ENCODE measurements around the gene NARF. TPM values are rescaled to one million over a fixed set of nuclear protein-coding genes. Genes with fewer than 3 reads are reported as not detected.

The NARF gene
- polyA plus RNA-seq, 2 of the 4 experiments (the other 2 are of a cell fraction): 51.2 to 89.6 TPM

DNA sequence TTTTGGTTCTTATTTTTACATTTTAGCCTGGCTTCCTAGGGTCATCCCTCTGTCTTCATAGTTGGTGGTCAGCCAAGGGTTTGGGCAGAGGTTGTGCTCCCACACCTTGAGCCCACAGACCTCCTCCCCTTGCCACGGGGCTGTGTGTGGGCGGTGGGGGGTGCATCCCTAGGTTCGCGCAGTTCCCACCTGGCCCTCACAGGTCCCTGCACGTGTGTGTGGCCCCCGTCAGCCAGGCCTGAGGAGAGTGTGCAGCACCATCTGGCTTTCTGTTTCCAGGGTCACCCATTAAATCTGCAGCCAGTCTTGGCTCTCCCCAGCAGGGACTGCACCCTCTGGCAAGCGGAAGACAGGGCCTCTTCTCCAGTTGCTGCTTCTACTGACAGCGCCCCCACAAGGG is 26.5 kb upstream of the NARF start:
- CTCF ChIA-PET: interaction anchor here (1.4 to 2.9 kb wide), 3 partner anchors 10 to 23 kb away, joined by 3 to 15 read pairs (median 4); no protein-coding TSS in a partner anchor
- TF ChIP-seq HDAC2 (IDR thresholded peaks at IDR 0.05) (no peak), HEYL (CRISPR knock-in tag; IDR thresholded peaks at IDR 0.05) (no peak), RFX5 (IDR thresholded peaks at IDR 0.05) (no peak), JUN (IDR thresholded peaks at IDR 0.05) (no peak), RARB (CRISPR knock-in tag; IDR thresholded peaks at IDR 0.05) (no peak)

DNA sequence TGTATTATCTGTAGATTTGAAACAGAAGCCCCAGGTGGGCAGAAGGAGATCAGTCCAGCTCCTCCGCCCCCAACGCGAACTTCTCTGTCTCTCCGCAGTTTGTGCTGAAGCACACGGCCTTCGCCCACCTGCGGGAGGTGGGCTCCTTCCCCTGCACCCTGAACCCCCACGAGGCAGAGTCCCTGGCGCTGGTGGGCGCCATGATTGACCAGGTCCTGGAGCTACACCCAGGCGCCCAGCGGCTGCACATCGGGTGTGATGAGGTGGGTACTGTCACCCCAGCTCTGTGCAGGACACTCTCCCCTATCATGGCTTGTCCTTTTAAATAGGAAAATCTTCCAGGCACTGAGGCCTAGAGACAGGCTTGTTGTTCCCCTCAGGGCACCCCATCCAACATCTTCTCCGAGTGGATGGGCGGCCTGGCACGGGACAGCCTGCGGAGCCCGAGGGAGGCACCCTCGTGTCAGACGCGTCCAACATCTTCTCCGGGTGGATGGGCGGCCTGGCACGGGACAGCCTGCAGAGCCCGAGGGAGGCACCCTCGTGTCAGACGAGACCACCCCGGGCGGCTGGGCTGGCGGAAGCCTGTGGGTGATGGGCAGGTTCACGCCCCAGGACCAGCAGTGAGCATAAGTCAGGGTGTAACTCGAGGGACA is 24.9 kb upstream of the NARF start:
- DNase-seq (ENCODE audit: low read depth in 1 of 2, low spot score in 1 of 2) (no peak), ATAC-seq (no peak), FAIRE-seq (no peak)
- 88% methylated on average over 31 of the region's 32 CpGs for WGBS (ENCODE audit: missing lambda C conversion rate)
- H3K4me3 ChIP-seq: no peak overlapping the region
- TF ChIP-seq POLR2A (IDR thresholded peaks at IDR 0.05; ENCODE audit: low read length) (no peak), RARB (CRISPR knock-in tag; IDR thresholded peaks at IDR 0.05) (no peak), ZNF302 (CRISPR knock-in tag; IDR thresholded peaks at IDR 0.05) (no peak), JUNB (IDR thresholded peaks at IDR 0.05) (no peak), RAD21 (conservative IDR thresholded peaks at IDR 0.05 in 1 of 2, IDR thresholded peaks at IDR 0.05 in 1 of 2) (no peak), NR3C1 (IDR thresholded peaks at IDR 0.05) (no peak), CBX8 (IDR thresholded peaks at IDR 0.05) (no peak), FOSL2 (IDR thresholded peaks at IDR 0.05) (no peak), FOSL2 (CRISPR knock-in tag; IDR thresholded peaks at IDR 0.05) (no peak), KDM1A (IDR thresholded peaks at IDR 0.05; ENCODE audit: low read depth) (no peak)
- TF ChIP-seq, protein P1, sequence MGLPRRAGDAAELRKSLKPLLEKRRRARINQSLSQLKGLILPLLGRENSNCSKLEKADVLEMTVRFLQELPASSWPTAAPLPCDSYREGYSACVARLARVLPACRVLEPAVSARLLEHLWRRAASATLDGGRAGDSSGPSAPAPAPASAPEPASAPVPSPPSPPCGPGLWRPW (IDR thresholded peaks at IDR 0.05): no peak
- TF ChIP-seq, protein P2, sequence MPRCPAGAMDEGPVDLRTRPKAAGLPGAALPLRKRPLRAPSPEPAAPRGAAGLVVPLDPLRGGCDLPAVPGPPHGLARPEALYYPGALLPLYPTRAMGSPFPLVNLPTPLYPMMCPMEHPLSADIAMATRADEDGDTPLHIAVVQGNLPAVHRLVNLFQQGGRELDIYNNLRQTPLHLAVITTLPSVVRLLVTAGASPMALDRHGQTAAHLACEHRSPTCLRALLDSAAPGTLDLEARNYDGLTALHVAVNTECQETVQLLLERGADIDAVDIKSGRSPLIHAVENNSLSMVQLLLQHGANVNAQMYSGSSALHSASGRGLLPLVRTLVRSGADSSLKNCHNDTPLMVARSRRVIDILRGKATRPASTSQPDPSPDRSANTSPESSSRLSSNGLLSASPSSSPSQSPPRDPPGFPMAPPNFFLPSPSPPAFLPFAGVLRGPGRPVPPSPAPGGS (IDR thresholded peaks at IDR 0.05): no peak
- TF ChIP-seq, protein P3, sequence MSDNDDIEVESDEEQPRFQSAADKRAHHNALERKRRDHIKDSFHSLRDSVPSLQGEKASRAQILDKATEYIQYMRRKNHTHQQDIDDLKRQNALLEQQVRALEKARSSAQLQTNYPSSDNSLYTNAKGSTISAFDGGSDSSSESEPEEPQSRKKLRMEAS (IDR thresholded peaks at IDR 0.05): no peak
- no peak overlapping the region for H3K4me2 ChIP-seq
- H3K9me3 ChIP-seq: no peaks in the 10 kb centered on the region
- H3K4me1 ChIP-seq: no peaks in the 10 kb centered on the region
- ChIA-PET CTCF (interaction anchor here (0.8 to 4.9 kb wide), 3 partner anchors 9 to 67 kb away, joined by 3 to 21 read pairs (median 5); no protein-coding TSS in a partner anchor), POLR2A (no interaction called here)
- no peak overlapping the region for H3K27ac ChIP-seq

More for the DNA sequence above, 26.5 kb upstream of the NARF start:
- POLR2A ChIA-PET: no interaction called here
- FAIRE-seq: no peak
- no peak for ATAC-seq
- Histone ChIP-seq H3K9me3 (no peaks in the 10 kb centered on the region), H3K4me3 (no peak overlapping the region), H3K4me1 (no peaks in the 10 kb centered on the region), H3K4me2 (no peak overlapping the region), H3K27ac (no peak overlapping the region)
- WGBS (ENCODE audit: missing lambda C conversion rate): 86% methylated on average over 8 of the region's 8 CpGs
- DNase-seq (ENCODE audit: low read depth in 1 of 2, low spot score in 1 of 2): no peak

DNA sequence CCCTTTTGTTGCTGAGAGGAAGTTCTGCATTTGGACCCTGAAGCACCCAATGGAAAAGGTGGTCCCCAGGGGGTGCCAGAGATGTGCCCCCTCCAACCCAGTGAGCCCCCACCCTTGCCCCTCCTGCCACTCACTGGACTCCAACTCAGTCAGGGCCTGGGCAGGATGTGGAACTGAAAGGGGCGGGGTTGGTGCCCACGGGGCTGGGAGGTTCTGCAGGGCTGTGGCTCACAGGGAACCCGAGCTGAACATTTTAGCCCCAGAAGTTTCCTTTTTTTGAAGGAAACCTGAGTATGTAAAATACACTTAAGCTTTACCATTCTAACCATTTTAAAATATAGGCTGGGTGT is 24.4 kb upstream of the NARF start:
- H3K4me1 ChIP-seq: no peaks in the 10 kb centered on the region
- no peak overlapping the region for H3K27ac ChIP-seq
- POLR2A ChIA-PET: no interaction called here
- no peaks in the 10 kb centered on the region for H3K9me3 ChIP-seq
- ATAC-seq: no peak
- CTCF ChIA-PET: interaction anchor here (0.8 to 4.9 kb wide), 3 partner anchors 10 to 68 kb away, joined by 3 to 21 read pairs (median 5); no protein-coding TSS in a partner anchor
- no peak overlapping the region for H3K4me2 ChIP-seq
- no peak for FAIRE-seq
- no peak overlapping the region for H3K4me3 ChIP-seq
- TF ChIP-seq ZFP36 (IDR thresholded peaks at IDR 0.05; ENCODE audit: borderline replicate concordance, partially characterized antibody) (no peak), FOSB (CRISPR knock-in tag; IDR thresholded peaks at IDR 0.05) (no peak), SMC3 (IDR thresholded peaks at IDR 0.05) (no peak), MAFK (IDR thresholded peaks at IDR 0.05; ENCODE audit: partially characterized antibody) (no peak), MYC (IDR thresholded peaks at IDR 0.05; ENCODE audit: borderline replicate concordance, low read length) (no peak)
- TF ChIP-seq, protein P4, sequence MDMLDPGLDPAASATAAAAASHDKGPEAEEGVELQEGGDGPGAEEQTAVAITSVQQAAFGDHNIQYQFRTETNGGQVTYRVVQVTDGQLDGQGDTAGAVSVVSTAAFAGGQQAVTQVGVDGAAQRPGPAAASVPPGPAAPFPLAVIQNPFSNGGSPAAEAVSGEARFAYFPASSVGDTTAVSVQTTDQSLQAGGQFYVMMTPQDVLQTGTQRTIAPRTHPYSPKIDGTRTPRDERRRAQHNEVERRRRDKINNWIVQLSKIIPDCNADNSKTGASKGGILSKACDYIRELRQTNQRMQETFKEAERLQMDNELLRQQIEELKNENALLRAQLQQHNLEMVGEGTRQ (IDR thresholded peaks at IDR 0.05): no peak
- TF ChIP-seq, protein P2 (IDR thresholded peaks at IDR 0.05): no peak
- 71% methylated on average over 3 of the region's 3 CpGs for WGBS (ENCODE audit: missing lambda C conversion rate)
- no peak for DNase-seq (ENCODE audit: low read depth in 1 of 2, low spot score in 1 of 2)
